NT2/D1 (cell line): ENCODE data around the gene CYBA.

Source experiments
- YY1 ChIP-seq: IDR thresholded peaks from 2 replicates; pipeline ENCODE4 v1.6.1; 2011; ENCODE audit not compliant: insufficient read length, insufficient read depth
- ZNF274 ChIP-seq: IDR thresholded peaks from 2 replicates; pipeline ENCODE4 v1.6.1; 2011; ENCODE audit warnings: mild to moderate bottlenecking, low read depth, low read length

DNA sequence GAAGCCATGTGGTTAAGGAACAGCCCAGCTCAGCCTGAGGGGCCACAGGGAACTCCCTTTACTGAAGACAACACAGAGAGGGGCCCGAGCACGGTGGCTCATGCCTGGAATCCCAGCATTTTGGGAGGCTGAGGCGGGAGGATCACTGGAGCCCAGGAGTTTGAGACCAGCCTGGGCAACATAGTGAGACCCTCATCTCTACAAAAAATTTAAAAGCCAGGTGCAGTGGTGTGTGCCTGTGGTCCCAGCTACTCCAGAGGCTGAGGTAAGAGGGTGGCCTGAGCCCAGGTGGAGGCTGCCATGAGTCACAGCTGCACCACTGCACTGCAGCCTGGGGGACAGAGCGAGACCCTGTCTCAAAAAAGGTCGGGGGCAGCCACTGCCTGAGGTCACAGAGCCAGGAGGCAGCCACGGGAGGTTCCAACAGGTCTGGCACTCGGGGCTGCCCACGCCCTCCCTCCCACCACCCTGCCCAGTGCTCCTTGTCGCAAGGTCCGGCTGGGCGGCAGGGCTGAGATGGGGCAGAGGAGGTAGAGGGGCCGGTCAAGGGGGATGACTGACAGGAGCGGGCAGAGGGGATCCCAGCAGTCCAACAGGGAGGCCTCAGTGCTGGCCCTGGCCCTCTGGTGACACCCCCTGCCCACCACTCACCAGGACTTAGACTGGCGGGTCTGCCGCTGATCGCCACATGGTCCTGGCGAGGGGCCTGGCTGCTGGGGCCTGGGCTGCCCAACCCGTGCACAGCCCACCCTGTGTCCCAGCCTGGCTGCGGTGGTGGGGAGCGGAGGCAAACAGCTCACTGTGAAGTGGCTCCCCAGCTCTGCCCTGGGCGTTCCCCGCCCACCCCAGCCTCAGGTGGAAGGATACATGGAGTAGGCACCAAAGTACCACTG lies 3.4 kb downstream of the CYBA start:
- no peak for TF ChIP-seq ZNF274
- TF ChIP-seq YY1, result no peak
